H9 (cell line): ENCODE measurements around the gene IQCM. TPM values are rescaled to one million over a fixed set of nuclear protein-coding genes. Genes with fewer than 3 reads are reported as not detected.

Source experiments
- DNase-seq: peaks from one replicate; pipeline ENCODE4 v3.0.0-alpha.2; 2017
- H2AFZ ChIP-seq: one replicate; pipeline ENCODE4 v1.6.1; 2013; ENCODE audit warnings: mild to moderate bottlenecking, low read length, control low read depth, moderate library complexity
- H2AK5ac ChIP-seq: 2 replicates; pipeline ENCODE4 v1.6.1; 2013; ENCODE audit warnings: low read length, control low read depth, mixed read lengths; ENCODE audit not compliant: insufficient read length
- H2BK120ac ChIP-seq: one replicate; pipeline ENCODE4 v1.6.1; 2013; ENCODE audit warnings: low read depth, mild to moderate bottlenecking, low read length, control low read depth, inconsistent platforms; ENCODE audit not compliant: poor library complexity, severe bottlenecking
- H2BK12ac ChIP-seq: 2 replicates; pipeline ENCODE4 v1.6.1; 2013; ENCODE audit warnings: low read length, control low read depth, mixed read lengths, low read depth; ENCODE audit not compliant: insufficient read length
- H2BK15ac ChIP-seq: 2 replicates; pipeline ENCODE4 v1.6.1; 2013; ENCODE audit warnings: low read depth, low read length, control low read depth
- H2BK20ac ChIP-seq: one replicate; pipeline ENCODE4 v1.6.1; 2013; ENCODE audit warnings: low read depth, mild to moderate bottlenecking, low read length, control low read depth, inconsistent platforms; ENCODE audit not compliant: poor library complexity, severe bottlenecking
- H2BK5ac ChIP-seq: 2 replicates; pipeline ENCODE4 v1.6.1; 2013; ENCODE audit warnings: low read length, control low read depth, mixed read lengths; ENCODE audit not compliant: insufficient read length
- H3K14ac ChIP-seq: 2 replicates; pipeline ENCODE4 v1.6.1; 2013; ENCODE audit warnings: low read length, control low read depth; ENCODE audit not compliant: insufficient read depth
- H3K18ac ChIP-seq: 2 replicates; pipeline ENCODE4 v1.6.1; 2013; ENCODE audit warnings: low read depth, mild to moderate bottlenecking, mixed read lengths, low read length, control low read depth; ENCODE audit not compliant: insufficient read length
- H3K23ac ChIP-seq: 2 replicates; pipeline ENCODE4 v1.6.1; 2013; ENCODE audit warnings: low read length, control low read depth, mixed read lengths, low read depth; ENCODE audit not compliant: insufficient read length
- H3K23me2 ChIP-seq: 2 replicates; pipeline ENCODE4 v1.6.1; 2013; ENCODE audit warnings: low read depth, mild to moderate bottlenecking, mixed read lengths, low read length, control low read depth; ENCODE audit not compliant: insufficient read length, poor library complexity, severe bottlenecking
- H3K27ac ChIP-seq: 2 replicates; pipeline ENCODE4 v1.5.1; 2013; ENCODE audit warnings: low read length, control low read depth, mixed read lengths, low read depth; ENCODE audit not compliant: insufficient read length
- H3K27me3 ChIP-seq: 2 replicates; pipeline ENCODE4 v1.6.1; 2013; ENCODE audit warnings: low read length, control low read depth, inconsistent platforms; ENCODE audit not compliant: insufficient read depth
- H3K4ac ChIP-seq: 2 replicates; pipeline ENCODE4 v1.6.1; 2013; ENCODE audit warnings: low read depth, mild to moderate bottlenecking, control low read depth, inconsistent platforms, low read length, moderate library complexity
- H3K4me1 ChIP-seq: 2 replicates; pipeline ENCODE4 v1.6.1; 2013; ENCODE audit warnings: low read length, control low read depth, inconsistent platforms; ENCODE audit not compliant: insufficient read depth
- H3K4me2 ChIP-seq: 2 replicates; pipeline ENCODE4 v1.6.1; 2013; ENCODE audit warnings: low read length, control low read depth, mixed read lengths; ENCODE audit not compliant: insufficient read length, insufficient read depth
- H3K56ac ChIP-seq: 2 replicates; pipeline ENCODE4 v1.6.1; 2013; ENCODE audit warnings: low read depth, mild to moderate bottlenecking, mixed read lengths, low read length, control low read depth; ENCODE audit not compliant: insufficient read length
- H3K79me1 ChIP-seq: 2 replicates; pipeline ENCODE4 v1.6.1; 2013; ENCODE audit warnings: low read depth, mild to moderate bottlenecking, moderate library complexity, low read length, control low read depth, inconsistent platforms; ENCODE audit not compliant: insufficient read depth, poor library complexity, severe bottlenecking
- H3K79me2 ChIP-seq: 2 replicates; pipeline ENCODE4 v1.6.1; 2013; ENCODE audit warnings: low read length, control low read depth, inconsistent platforms; ENCODE audit not compliant: insufficient read depth
- H3K9ac ChIP-seq: 2 replicates; pipeline ENCODE4 v1.6.1; 2013; ENCODE audit warnings: low read length, control low read depth, mixed read lengths; ENCODE audit not compliant: insufficient read length; ENCODE audit errors: extremely low read depth
- H3K9me3 ChIP-seq: one replicate; pipeline ENCODE4 v1.6.1; 2013; ENCODE audit warnings: low read depth, low read length, inconsistent platforms; ENCODE audit not compliant: control insufficient read depth
- H3T11ph ChIP-seq: one replicate; pipeline ENCODE4 v1.6.1; 2013; ENCODE audit warnings: mild to moderate bottlenecking, low read length, control low read depth, inconsistent platforms
- H4K20me1 ChIP-seq: one replicate; pipeline ENCODE4 v1.6.1; 2013; ENCODE audit not compliant: control insufficient read depth, insufficient read length, insufficient read depth
- H4K5ac ChIP-seq: 2 replicates; pipeline ENCODE4 v1.6.1; 2013; ENCODE audit warnings: low read depth, mild to moderate bottlenecking, mixed read lengths, low read length, control low read depth; ENCODE audit not compliant: insufficient read length
- H4K8ac ChIP-seq: replicated peaks from 2 replicates; pipeline ENCODE4 v1.6.1; 2013; ENCODE audit warnings: low read length, control low read depth, mixed read lengths, low read depth; ENCODE audit not compliant: insufficient read length
- H4K91ac ChIP-seq: 2 replicates; pipeline ENCODE4 v1.6.1; 2013; ENCODE audit warnings: low read depth, mild to moderate bottlenecking, moderate library complexity, mixed read lengths, low read length, control low read depth; ENCODE audit not compliant: insufficient read length
- H3K27ac Mint-ChIP-seq, 3 experiments: 2 replicates in 2 of 3; 3 replicates in 1 of 3; pipeline ENCODE4 v1.8.0; 2020 to 2021; ENCODE audit warnings: mixed read lengths in 3 of 3, mild to moderate bottlenecking in 1 of 3, moderate library complexity in 1 of 3
- H3K27me3 Mint-ChIP-seq: 2 replicates; pipeline ENCODE4 v1.8.0; 2021; ENCODE audit warnings: low read depth, mild to moderate bottlenecking, moderate library complexity, mixed read lengths
- H3K36me3 Mint-ChIP-seq, 3 experiments: 2 replicates in 2 of 3; 3 replicates in 1 of 3; pipeline ENCODE4 v1.8.0; 2020 to 2021; ENCODE audit warnings: low read depth in 3 of 3, mixed read lengths in 3 of 3; ENCODE audit not compliant: insufficient read depth in 1 of 3
- H3K4me1 Mint-ChIP-seq, 2 experiments: 2 replicates each; pipeline ENCODE4 v1.8.0; 2020; ENCODE audit warnings: mixed read lengths in 2 of 2
- H3K4me3 Mint-ChIP-seq, 2 experiments: 2 replicates in 1 of 2; 3 replicates in 1 of 2; pipeline ENCODE4 v1.8.0; 2020 to 2021; ENCODE audit warnings: mild to moderate bottlenecking in 2 of 2, mixed read lengths in 2 of 2, moderate library complexity in 1 of 2
- H3K9me3 Mint-ChIP-seq, 2 experiments: 2 replicates in 1 of 2; 3 replicates in 1 of 2; pipeline ENCODE4 v1.8.0; 2020; ENCODE audit warnings: mild to moderate bottlenecking in 2 of 2, mixed read lengths in 2 of 2, moderate library complexity in 1 of 2
- CTCF ChIP-seq: fragments of 200-600 bp; sonication (generic); conservative IDR thresholded peaks from 3 replicates; pipeline ENCODE4 v1.8.0; 2021; ENCODE audit warnings: antibody characterized with exemption, mild to moderate bottlenecking
- WGBS: extraction: QIAGEN DNeasy Blood & Tissue Kit; methylation state at CpG from one replicate; pipeline ENCODE4 v1.1.7; 2013; ENCODE audit warnings: missing lambda C conversion rate, low lambda C conversion rate, mixed read lengths; ENCODE audit not compliant: insufficient read length; ENCODE audit errors: extremely low coverage; 5-methylcytosine and 5-hydroxymethylcytosine counted together
- total RNA-seq: library from RNA; stranded (reverse); gene quantifications from 2 replicates; pipeline ENCODE4 v1.2.1, GENCODE V29; 2021

IQCM gene
- total RNA-seq, 1 experiment from 2014 or later: 0.15 TPM

- Histone ChIP-seq H3K23me2 (no peaks in the 10 kb centered on the region), H3K9ac (no peak overlapping the region), H3K56ac (no peak overlapping the region), H2AK5ac (no peak overlapping the region), H2BK20ac (no peak overlapping the region), H4K91ac (no peak overlapping the region), H3K4me2 (no peak overlapping the region), H4K20me1 (no peaks in the 10 kb centered on the region), H3K4ac (no peak overlapping the region), H3K14ac (no peak overlapping the region), H3K27ac (no peak overlapping the region), H2BK12ac (no peak overlapping the region), H4K8ac (no peak overlapping the region), H2BK15ac (no peak overlapping the region), H4K5ac (no peak overlapping the region), H3K9me3 (no peaks in the 10 kb centered on the region), H2BK5ac (no peak overlapping the region), H3K23ac (no peak overlapping the region), H3T11ph (no peak overlapping the region), H3K18ac (no peak overlapping the region), H3K79me1 (no peaks in the 10 kb centered on the region), H3K4me1 (no peaks in the 10 kb centered on the region), H3K79me2 (no peaks in the 10 kb centered on the region), H2AFZ (no peak overlapping the region), H3K27me3 (no peaks in the 10 kb centered on the region), H2BK120ac (no peak overlapping the region)
- H3K4me1 Mint-ChIP-seq: no peaks in the 10 kb centered on the region
- DNase-seq: no peak
- no peaks in the 10 kb centered on the region for H3K27me3 Mint-ChIP-seq
- no peak for TF ChIP-seq CTCF
- H3K36me3 Mint-ChIP-seq: no peaks in the 10 kb centered on the region
- H3K4me3 Mint-ChIP-seq: no peak overlapping the region
- H3K9me3 Mint-ChIP-seq: no peaks in the 10 kb centered on the region
- H3K27ac Mint-ChIP-seq: no peak overlapping the region
- no CpG with 5 or more reads among the region's 3 CpGs for WGBS
Observed at GRCh38 chr4:149409555-149409962, 406.1 kb downstream of the IQCM start.
